Esophagus muscularis mucosa (tissue), 3 donors: ENCODE data around the gene VAMP2.

Experiments used
- EP300 ChIP-seq: sonication (generic); formaldehyde crosslinking; IDR thresholded peaks from one replicate; pipeline ENCODE4 v1.6.1; 2017; ENCODE audit warnings: antibody characterized with exemption
- TF ChIP-seq, protein P1 (sequence below), 3 experiments: fragments of 200-600 bp in 2 of 3; fragments of 450-650 bp in 1 of 3; sonication (generic) in 2 of 3; IDR thresholded peaks; one replicate each; pipeline ENCODE4 v1.5.1; 2017 to 2019; ENCODE audit warnings: antibody characterized with exemption in 3 of 3, mild to moderate bottlenecking in 2 of 3, moderate library complexity in 1 of 3

- TF ChIP-seq, protein P1, sequence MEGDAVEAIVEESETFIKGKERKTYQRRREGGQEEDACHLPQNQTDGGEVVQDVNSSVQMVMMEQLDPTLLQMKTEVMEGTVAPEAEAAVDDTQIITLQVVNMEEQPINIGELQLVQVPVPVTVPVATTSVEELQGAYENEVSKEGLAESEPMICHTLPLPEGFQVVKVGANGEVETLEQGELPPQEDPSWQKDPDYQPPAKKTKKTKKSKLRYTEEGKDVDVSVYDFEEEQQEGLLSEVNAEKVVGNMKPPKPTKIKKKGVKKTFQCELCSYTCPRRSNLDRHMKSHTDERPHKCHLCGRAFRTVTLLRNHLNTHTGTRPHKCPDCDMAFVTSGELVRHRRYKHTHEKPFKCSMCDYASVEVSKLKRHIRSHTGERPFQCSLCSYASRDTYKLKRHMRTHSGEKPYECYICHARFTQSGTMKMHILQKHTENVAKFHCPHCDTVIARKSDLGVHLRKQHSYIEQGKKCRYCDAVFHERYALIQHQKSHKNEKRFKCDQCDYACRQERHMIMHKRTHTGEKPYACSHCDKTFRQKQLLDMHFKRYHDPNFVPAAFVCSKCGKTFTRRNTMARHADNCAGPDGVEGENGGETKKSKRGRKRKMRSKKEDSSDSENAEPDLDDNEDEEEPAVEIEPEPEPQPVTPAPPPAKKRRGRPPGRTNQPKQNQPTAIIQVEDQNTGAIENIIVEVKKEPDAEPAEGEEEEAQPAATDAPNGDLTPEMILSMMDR (IDR thresholded peaks at IDR 0.05): no peak
- no peak for TF ChIP-seq EP300
Observed at GRCh38 chr17:8121407-8121680, 41.4 kb downstream of the VAMP2 start.
